Aorta (tissue), 5 donors: Measurements from ENCODE around the gene ICAM5. TPM values are rescaled to one million over a fixed set of nuclear protein-coding genes. Genes with fewer than 3 reads are reported as not detected.

Experiments
- ATAC-seq: fragments of 200-7000 bp; cut with Tn5 transposase; one replicate; pipeline ENCODE4 v1.9.1; 2022; ENCODE audit warnings: moderate library complexity; ENCODE audit not compliant: low FRiP score
- DNase-seq, 2 donors: peaks; one replicate each; pipeline ENCODE4 v3.0.0-alpha.2; 2020
- H3K27ac ChIP-seq, 2 donors: one replicate each; pipeline ENCODE4 v1.5.1; 2013; ENCODE audit warnings: low read length in 2 of 2, mild to moderate bottlenecking in 2 of 2, moderate library complexity in 2 of 2, control low read depth in 1 of 2, inconsistent platforms in 1 of 2, low read depth in 1 of 2
- H3K27me3 ChIP-seq, 2 donors: one replicate each; pipeline ENCODE4 v1.6.1; 2013; ENCODE audit warnings: control low read depth in 1 of 2, low read length in 1 of 2, mild to moderate bottlenecking in 1 of 2, moderate library complexity in 1 of 2; ENCODE audit not compliant: insufficient read depth in 2 of 2, control insufficient read depth in 1 of 2
- H3K36me3 ChIP-seq, 2 donors: one replicate each; pipeline ENCODE4 v1.6.1; 2013; ENCODE audit warnings: control low read depth in 1 of 2, low read length in 1 of 2, mild to moderate bottlenecking in 1 of 2; ENCODE audit not compliant: insufficient read depth in 2 of 2, control insufficient read depth in 1 of 2
- H3K4me1 ChIP-seq, 2 donors: one replicate each; pipeline ENCODE4 v1.6.1; 2013; ENCODE audit warnings: low read length in 2 of 2, control low read depth in 1 of 2, mild to moderate bottlenecking in 1 of 2, moderate library complexity in 1 of 2; ENCODE audit not compliant: insufficient read depth in 2 of 2, control insufficient read depth in 1 of 2
- H3K4me3 ChIP-seq, 2 donors: one replicate each; pipeline ENCODE4 v1.5.1; 2013; ENCODE audit warnings: low read length in 2 of 2, control low read depth in 1 of 2, mild to moderate bottlenecking in 1 of 2
- H3K9me3 ChIP-seq: one replicate; pipeline ENCODE4 v1.6.1; 2013; ENCODE audit warnings: mild to moderate bottlenecking, low read length; ENCODE audit not compliant: control insufficient read depth
- WGBS, 2 donors: extraction: QIAGEN DNeasy Blood & Tissue Kit; methylation state at CpG; one replicate each; pipeline ENCODE4 v1.1.7; 2013; 5-methylcytosine and 5-hydroxymethylcytosine counted together
- intact Hi-C, 2 donors: fragments of 100-400 bp; cut with DNase I; formaldehyde crosslinking; loops; one replicate each; pipeline versions ENCODE4 v1.14.2 to v1.15.0; 2022
- polyA plus RNA-seq, 2 donors: library from polyadenylated mRNA; stranded (reverse); fragments of 200-250 nt; gene quantifications; one replicate each; pipeline ENCODE4 v1.2.3, GENCODE V29; 2013
- total RNA-seq, 2 donors: library from RNA; stranded (reverse); fragmentation: NEBNext Ultra II Directional; extraction: Animal tissue kit (Norgen Biotek cat#: 25700); gene quantifications; one replicate each; pipeline ENCODE4 v1.2.1, GENCODE V29; 2021
- donor health status: healthy with polysubstance abuse.
- donor health status: Bipolar disorder and iron deficiency.
- donor health status: DM: no; HTN: no; CAD: no.
- donor health status: DM: no; HTN: no; CAD: no.
- donor health status: DM: yes; HTN: yes; CAD: no.

Gene ICAM5
- total and polyA plus RNA-seq, 4 donors = 0.10 to 2.5 (median 1.3) TPM; not detected in 1

- Histone ChIP-seq H3K4me3 (no peak overlapping the region), H3K27ac (no peak overlapping the region), H3K27me3 (no peaks in the 10 kb centered on the region), H3K4me1 (no peaks in the 10 kb centered on the region), H3K9me3 (no peaks in the 10 kb centered on the region), H3K36me3 (no peaks in the 10 kb centered on the region)
- WGBS, 2 donors = 3 to 4% methylated on average over 23 of the region's 23 CpGs
- DNase-seq = peak in 1 of 2 donors; percentile 59
- no peak for ATAC-seq
- intact Hi-C loops = no loop called here
These were observed 1.0 kb upstream of the ICAM5 start for GRCh38 chr19:10288662-10289166.

GRCh38 chr19:10289167-10289835 lies 451 bp upstream of the ICAM5 start:
- ATAC-seq (no peak), DNase-seq (no peak)
- WGBS, 2 donors = 1% methylated on average over 48 to 50 of the region's 50 CpGs
- Histone ChIP-seq H3K4me1 (no peaks in the 10 kb centered on the region), H3K4me3 (no peak overlapping the region), H3K36me3 (no peaks in the 10 kb centered on the region), H3K27me3 (no peaks in the 10 kb centered on the region), H3K27ac (no peak overlapping the region), H3K9me3 (no peaks in the 10 kb centered on the region)
- intact Hi-C loops = no loop called here

DNA sequence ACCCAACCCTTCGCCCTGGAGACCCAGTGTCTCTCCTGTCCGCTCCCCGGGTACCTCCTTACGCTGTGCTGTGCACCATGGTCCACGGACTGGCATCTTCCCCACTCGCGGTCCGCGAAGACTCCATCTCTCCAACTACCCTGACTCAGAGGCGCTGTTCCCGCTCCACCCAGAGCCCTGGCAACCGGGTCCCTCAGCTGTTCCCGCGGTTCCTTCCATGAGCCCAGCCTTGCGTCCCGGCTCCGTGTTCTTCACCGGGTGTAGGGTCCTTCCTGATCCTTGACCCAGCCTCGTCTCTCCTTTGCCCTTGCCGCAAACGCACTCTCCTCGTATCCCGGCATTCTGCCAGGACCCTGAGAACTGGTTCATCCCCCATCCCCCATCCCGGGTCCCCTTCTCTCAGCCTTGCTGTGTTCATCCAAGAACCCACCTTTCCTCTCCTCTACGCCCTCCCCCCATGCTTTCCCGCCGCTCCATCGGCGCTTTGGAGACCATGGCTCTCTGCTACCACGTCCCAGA lies 664 bp downstream of the ICAM5 start:
- no peaks in the 10 kb centered on the region for H3K4me1 ChIP-seq
- H3K36me3 ChIP-seq = no peaks in the 10 kb centered on the region
- 1 to 2% methylated on average over 30 of the region's 30 CpGs for whole genome bisulfite sequencing, 2 donors
- no peak overlapping the region for H3K4me3 ChIP-seq
- intact Hi-C loops = no loop called here
- no peaks in the 10 kb centered on the region for H3K9me3 ChIP-seq
- ATAC-seq = no peak
- DNase-seq = no peak
- no peak overlapping the region for H3K27ac ChIP-seq
- no peaks in the 10 kb centered on the region for H3K27me3 ChIP-seq

- H3K4me3 ChIP-seq = no peak overlapping the region
- H3K4me1 ChIP-seq = no peaks in the 10 kb centered on the region
- peak in 1 of 2 donors; percentile 82 for DNase-seq
- H3K36me3 ChIP-seq = no peaks in the 10 kb centered on the region
- peak; percentile 32 for ATAC-seq
- no peaks in the 10 kb centered on the region for H3K27me3 ChIP-seq
- no peak overlapping the region for H3K27ac ChIP-seq
- H3K9me3 ChIP-seq = no peaks in the 10 kb centered on the region
- WGBS, 2 donors = 1% methylated on average over 57 of the region's 57 CpGs
- intact Hi-C loops = no loop called here
These were observed 1.3 kb downstream of the ICAM5 start for GRCh38 chr19:10290876-10291553.

GRCh38 chr19:10291554-10292205 lies 1.9 kb downstream of the ICAM5 start:
- WGBS, 2 donors = 1 to 2% methylated on average over 44 to 49 of the region's 49 CpGs
- H3K9me3 ChIP-seq = no peaks in the 10 kb centered on the region
- H3K27ac ChIP-seq = no peak overlapping the region
- H3K4me3 ChIP-seq = no peak overlapping the region
- DNase-seq (no peak), ATAC-seq (no peak)
- no peaks in the 10 kb centered on the region for H3K27me3 ChIP-seq
- no peaks in the 10 kb centered on the region for H3K4me1 ChIP-seq
- no peaks in the 10 kb centered on the region for H3K36me3 ChIP-seq
- intact Hi-C loops = no loop called here

DNA sequence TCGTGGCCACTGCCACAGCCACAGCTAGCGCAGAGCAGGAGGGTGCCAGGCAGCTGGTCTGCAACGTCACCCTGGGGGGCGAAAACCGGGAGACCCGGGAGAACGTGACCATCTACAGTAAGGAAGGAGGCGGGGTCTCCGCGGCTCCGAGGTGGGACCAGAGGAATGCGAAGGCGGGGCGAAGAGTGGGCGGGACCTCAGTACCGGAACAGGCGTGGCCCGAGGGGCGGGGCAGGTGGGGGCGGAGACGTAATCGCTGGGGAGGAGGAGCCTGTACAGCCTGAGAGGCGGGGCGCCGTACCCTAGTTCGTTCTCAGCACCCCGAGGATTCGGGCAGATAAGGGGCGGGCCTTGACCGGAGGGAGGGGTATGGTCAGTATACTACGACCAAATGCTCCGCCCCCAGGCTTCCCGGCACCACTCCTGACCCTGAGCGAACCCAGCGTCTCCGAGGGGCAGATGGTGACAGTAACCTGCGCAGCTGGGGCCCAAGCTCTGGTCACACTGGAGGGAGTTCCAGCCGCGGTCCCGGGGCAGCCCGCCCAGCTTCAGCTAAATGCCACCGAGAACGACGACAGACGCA lies 2.5 kb downstream of the ICAM5 start:
- peak; percentile 90 to 94 for DNase-seq
- Histone ChIP-seq H3K4me1 (no peaks in the 10 kb centered on the region), H3K4me3 (no peak overlapping the region), H3K27me3 (no peaks in the 10 kb centered on the region), H3K27ac (no peak overlapping the region), H3K36me3 (no peaks in the 10 kb centered on the region), H3K9me3 (no peaks in the 10 kb centered on the region)
- intact Hi-C loops = no loop called here
- WGBS, 2 donors = 2 to 5% methylated on average over 43 to 45 of the region's 45 CpGs
- peak; percentile 51 for ATAC-seq

GRCh38 chr19:10292789-10293636 lies 3.3 kb downstream of the ICAM5 start:
- DNase-seq = no peak
- Histone ChIP-seq H3K27ac (no peak overlapping the region), H3K4me3 (no peak overlapping the region), H3K36me3 (no peaks in the 10 kb centered on the region), H3K4me1 (no peaks in the 10 kb centered on the region), H3K27me3 (no peaks in the 10 kb centered on the region), H3K9me3 (no peaks in the 10 kb centered on the region)
- no peak for ATAC-seq
- 19 to 28% methylated on average over 56 of the region's 56 CpGs for WGBS, 2 donors
- intact Hi-C loops = no loop called here
